ENCODE data around the gene TBCC. TPM values are rescaled to one million over a fixed set of nuclear protein-coding genes. Genes with fewer than 3 reads are reported as not detected.
A peak's percentile ranks its signal among the peaks of the same experiment; 100 is the strongest.
"Not testable (repeated sequence)": the region's sequence is repeated elsewhere in the genome, so short reads cannot be mapped to it uniquely, and the experiment has no call there.

Gene TBCC
- total and polyA plus RNA-seq, 7 experiments from 2014 or later, result 39.6 to 119 (median 73.5) TPM

GRCh38 chr6:42777126-42777822 lies 31.4 kb upstream of the TBCC start:
- ChIA-PET CTCF (no interaction called here), POLR2A (interaction anchor here (0.6 to 27.2 kb wide), 3 partner anchors 7 to 418 kb away, joined by 3 to 1628 read pairs (median 478); partner anchors contain the start of genes BICRAL and TBCC)
- Histone ChIP-seq H3K4me3 (ENCODE audit: low read length) (no peak overlapping the region), H3K9me3 (ENCODE audit: control insufficient read depth in 2 of 3, low read length in 3 of 3) (no peaks in the 10 kb centered on the region), H3K27me3 (ENCODE audit: control insufficient read depth in 2 of 2, insufficient read depth in 2 of 2, low read length in 2 of 2) (no peaks in the 10 kb centered on the region), H3K4me1 (ENCODE audit: control insufficient read depth in 2 of 2, insufficient read depth in 2 of 2, low read length in 2 of 2) (peaks cover 66 to 68% of the 10 kb centered on the region in 2 donors), H3K36me3 (ENCODE audit: control insufficient read depth in 2 of 3, insufficient read depth in 3 of 3, low read length in 3 of 3) (no peaks in the 10 kb centered on the region), H3K27ac (ENCODE audit: low read depth, low read length) (peak overlapping the region; percentile 37)
- no peak for ATAC-seq
- DNase-seq, result no peak
- no peaks in the 10 kb centered on the region for H3K27me3 Mint-ChIP-seq
- H3K4me3 Mint-ChIP-seq, result peak overlapping the region in 7 of 10 donors; percentile 6 to 61 (median 39)
- H3K4me1 Mint-ChIP-seq, result peaks cover 38 to 80% (median 70%) of the 10 kb centered on the region in 7 donors
- peak overlapping the region in 8 of 9 donors; percentile 60 to 100 (median 82) for H3K27ac Mint-ChIP-seq
- H3K9me3 Mint-ChIP-seq, result peaks cover 0 to 4% (median 0%) of the 10 kb centered on the region in 11 donors
- peaks cover 0 to 19% (median 5%) of the 10 kb centered on the region in 5 donors for H3K36me3 Mint-ChIP-seq
- intact Hi-C loops (cut with micrococcal nuclease), result loop anchor here in 1 of 2 donors (5.0 to 10.0 kb wide), 2 partner anchors 210 to 1702 kb away; partner anchors contain the start of genes NFYA and OARD1

DNA sequence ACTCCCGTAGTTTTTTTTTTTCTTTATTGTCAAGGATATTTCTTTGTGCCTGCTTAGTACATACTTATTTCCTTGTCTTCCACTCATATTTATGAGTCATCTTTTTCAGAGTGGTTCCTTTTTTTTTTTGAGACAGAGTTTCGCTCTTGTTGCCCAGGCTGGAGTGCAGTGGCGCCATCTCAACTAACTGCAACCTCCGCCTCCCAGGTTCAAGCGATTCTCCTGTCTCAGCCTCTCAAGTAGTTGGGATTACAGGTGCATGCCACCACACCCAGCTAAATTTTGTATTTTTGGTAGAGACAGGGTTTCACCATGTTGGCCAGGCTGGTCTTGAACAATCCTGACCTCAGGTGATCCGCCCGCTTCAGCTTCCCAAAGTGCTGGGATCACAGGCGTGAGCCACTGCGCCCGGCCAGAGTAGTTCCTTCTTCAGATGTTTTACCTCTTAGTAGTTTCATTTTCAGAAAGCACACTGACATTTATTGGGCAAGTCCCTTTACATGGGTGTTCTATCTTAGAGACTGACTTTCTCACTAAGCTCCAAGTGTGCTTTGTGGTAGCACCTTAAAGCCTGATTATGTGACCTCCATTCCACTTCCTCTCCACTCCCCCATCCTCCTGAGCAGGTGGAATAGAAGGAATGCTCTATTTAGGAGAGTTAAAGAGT lies 29.1 kb upstream of the TBCC start:
- Histone ChIP-seq H3K4me1 (ENCODE audit: control insufficient read depth in 2 of 2, insufficient read depth in 2 of 2, low read length in 2 of 2) (peaks cover 73 to 75% of the 10 kb centered on the region in 2 donors), H3K4me3 (ENCODE audit: low read length) (peak overlapping the region; percentile 29), H3K27ac (ENCODE audit: low read depth, low read length) (peak overlapping the region; percentile 90)
- not testable (repeated sequence) for H3K27me3 Mint-ChIP-seq; H3K9me3 ChIP-seq (ENCODE audit: control insufficient read depth in 2 of 3, low read length in 3 of 3); H3K36me3 ChIP-seq (ENCODE audit: control insufficient read depth in 2 of 3, insufficient read depth in 3 of 3, low read length in 3 of 3); H3K9me3 Mint-ChIP-seq; H3K27me3 ChIP-seq (ENCODE audit: control insufficient read depth in 2 of 2, insufficient read depth in 2 of 2, low read length in 2 of 2)
- peaks cover 50 to 89% (median 77%) of the 10 kb centered on the region in 7 donors for H3K4me1 Mint-ChIP-seq
- ChIA-PET CTCF (interaction anchor here (0.6 to 1.4 kb wide), 2 partner anchors 10 to 50 kb away, joined by 3 to 4 read pairs; no protein-coding TSS in a partner anchor), POLR2A (interaction anchor here (0.6 to 27.2 kb wide), 7 partner anchors 8 to 105 kb away, joined by 3 to 1628 read pairs (median 4); partner anchors contain the start of genes BICRAL, RPL7L1 and TBCC)
- intact Hi-C loops (cut with micrococcal nuclease), result loop anchor here (5.0 to 10.0 kb wide), 4 partner anchors 208 to 1700 kb away; partner anchors contain the start of genes HSP90AB1 (in 1 of the 2), KLHDC3 (in 1 of the 2), MEA1 (in 1 of the 2) and NFYA (in 1 of the 2)
- H3K27ac Mint-ChIP-seq, result peak overlapping the region; percentile 88 to 100 (median 96)
- ATAC-seq (peak; percentile 39), DNase-seq (peak; percentile 29 to 70 (median 57))
- peaks cover under 1 to 22% (median 5%) of the 10 kb centered on the region in 5 donors for H3K36me3 Mint-ChIP-seq
- peak overlapping the region; percentile 56 to 79 (median 74) for H3K4me3 Mint-ChIP-seq

- Mint-ChIP-seq H3K4me1 (peaks cover 52 to 90% (median 77%) of the 10 kb centered on the region in 7 donors), H3K27me3 (no peaks in the 10 kb centered on the region), H3K9me3 (peaks cover 0 to 5% (median 0%) of the 10 kb centered on the region in 11 donors), H3K36me3 (peaks cover 4 to 26% (median 5%) of the 10 kb centered on the region in 5 donors), H3K4me3 (peak overlapping the region; percentile 56 to 79 (median 74)), H3K27ac (peak overlapping the region; percentile 88 to 100 (median 96))
- peak overlapping the region; percentile 29 for H3K4me3 ChIP-seq (ENCODE audit: low read length)
- intact Hi-C loops (cut with micrococcal nuclease), result loop anchor here (5.0 to 10.0 kb wide), 3 partner anchors 238 to 1699 kb away; partner anchors contain the start of genes HSP90AB1 (in 1 of the 2), KLHDC3 (in 1 of the 2), MEA1 (in 1 of the 2) and NFYA (in 1 of the 2)
- ATAC-seq (no peak), DNase-seq (peak in 6 of 9 donors; percentile 25 to 57 (median 48))
- ChIA-PET POLR2A (interaction anchor here (0.6 to 27.2 kb wide), 5 partner anchors 10 to 99 kb away, joined by 3 to 1628 read pairs (median 7); partner anchors contain the start of genes BICRAL and TBCC), CTCF (interaction anchor here (0.6 to 1.4 kb wide), 3 partner anchors 11 to 65 kb away, joined by 3 to 4 read pairs (median 4); no protein-coding TSS in a partner anchor)
- peaks cover 75 to 78% of the 10 kb centered on the region in 2 donors for H3K4me1 ChIP-seq (ENCODE audit: control insufficient read depth in 2 of 2, insufficient read depth in 2 of 2, low read length in 2 of 2)
- peak overlapping the region; percentile 90 for H3K27ac ChIP-seq (ENCODE audit: low read depth, low read length)
- H3K27me3 ChIP-seq (ENCODE audit: control insufficient read depth in 2 of 2, insufficient read depth in 2 of 2, low read length in 2 of 2), result no peaks in the 10 kb centered on the region
- H3K9me3 ChIP-seq (ENCODE audit: control insufficient read depth in 2 of 3, low read length in 3 of 3), result no peaks in the 10 kb centered on the region
- H3K36me3 ChIP-seq (ENCODE audit: control insufficient read depth in 2 of 3, insufficient read depth in 3 of 3, low read length in 3 of 3), result no peaks in the 10 kb centered on the region
These were observed 28.3 kb upstream of the TBCC start for GRCh38 chr6:42774201-42774600.

DNA sequence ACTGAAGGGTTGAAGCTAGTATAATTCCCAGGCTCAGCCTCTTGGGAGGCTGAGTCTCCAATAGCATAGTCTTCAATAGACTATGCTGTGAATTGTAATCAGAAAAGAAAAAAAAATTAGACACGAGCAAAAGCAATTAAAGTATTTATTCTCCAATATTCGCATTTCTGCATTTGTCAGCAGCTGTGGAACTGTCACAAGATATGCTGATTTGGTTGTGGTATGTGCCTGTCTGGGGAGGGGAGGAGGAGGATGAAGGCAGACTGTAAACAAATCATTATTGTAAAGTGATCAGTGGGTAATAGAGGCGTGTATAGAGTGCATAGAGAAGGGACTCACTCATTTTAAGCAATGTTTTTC lies 25.8 kb upstream of the TBCC start:
- Mint-ChIP-seq H3K36me3 (peaks cover 4 to 31% (median 12%) of the 10 kb centered on the region in 5 donors), H3K4me1 (peaks cover 49 to 86% (median 75%) of the 10 kb centered on the region in 7 donors), H3K27ac (peak overlapping the region; percentile 99 to 100 (median 100)), H3K4me3 (peak overlapping the region; percentile 67 to 91 (median 84)), H3K27me3 (no peaks in the 10 kb centered on the region), H3K9me3 (peaks cover 0 to 8% (median 0%) of the 10 kb centered on the region in 11 donors)
- peak overlapping the region; percentile 91 for H3K27ac ChIP-seq (ENCODE audit: low read depth, low read length)
- peaks cover 67 to 72% of the 10 kb centered on the region in 2 donors for H3K4me1 ChIP-seq (ENCODE audit: control insufficient read depth in 2 of 2, insufficient read depth in 2 of 2, low read length in 2 of 2)
- CTCF ChIA-PET, result interaction anchor here (0.7 to 4.9 kb wide), 4 partner anchors 10 to 51 kb away, joined by 3 to 34 read pairs (median 11); partner anchors contain the start of genes BICRAL and TBCC
- peak overlapping the region; percentile 50 for H3K4me3 ChIP-seq (ENCODE audit: low read length)
- POLR2A ChIA-PET, result interaction anchor here (0.5 to 27.2 kb wide), 18 partner anchors 13 to 776 kb away, joined by 3 to 1628 read pairs (median 4); partner anchors contain the start of genes BICRAL, RPL7L1, TBCC and UBR2
- DNase-seq (peak in 1 of 9 donors; percentile 63), ATAC-seq (peak; percentile 35)
- no peaks in the 10 kb centered on the region for H3K9me3 ChIP-seq (ENCODE audit: control insufficient read depth in 2 of 3, low read length in 3 of 3)
- H3K36me3 ChIP-seq (ENCODE audit: control insufficient read depth in 2 of 3, insufficient read depth in 3 of 3, low read length in 3 of 3), result no peaks in the 10 kb centered on the region
- intact Hi-C loops (cut with micrococcal nuclease), result loop anchor here (1.0 to 10.0 kb wide), 10 partner anchors 11 to 1697 kb away; partner anchors contain the start of genes BICRAL (in 2 of the 2), RPL7L1 (in 2 of the 2), TBCC (in 2 of the 2) and CNPY3 (in 1 of the 2)
- no peaks in the 10 kb centered on the region for H3K27me3 ChIP-seq (ENCODE audit: control insufficient read depth in 2 of 2, insufficient read depth in 2 of 2, low read length in 2 of 2)

- ChIA-PET CTCF (interaction anchor here (1.2 to 4.9 kb wide), 3 partner anchors 23 to 48 kb away, joined by 3 to 34 read pairs (median 6); partner anchors contain the start of gene TBCC), POLR2A (interaction anchor here (1.2 to 27.2 kb wide), 7 partner anchors 15 to 109 kb away, joined by 3 to 1628 read pairs (median 4); partner anchors contain the start of genes BICRAL, RPL7L1 and TBCC)
- Mint-ChIP-seq H3K4me3 (peak overlapping the region in 8 of 10 donors; percentile 2 to 91 (median 22)), H3K4me1 (peaks cover 45 to 86% (median 72%) of the 10 kb centered on the region in 7 donors), H3K9me3 (peaks cover 0 to 8% (median 0%) of the 10 kb centered on the region in 11 donors), H3K27ac (peak overlapping the region; percentile 60 to 100 (median 100)), H3K36me3 (peaks cover 13 to 31% (median 25%) of the 10 kb centered on the region in 5 donors), H3K27me3 (no peaks in the 10 kb centered on the region)
- Histone ChIP-seq H3K4me3 (ENCODE audit: low read length) (no peak overlapping the region), H3K9me3 (ENCODE audit: control insufficient read depth in 2 of 3, low read length in 3 of 3) (no peaks in the 10 kb centered on the region), H3K36me3 (ENCODE audit: control insufficient read depth in 2 of 3, insufficient read depth in 3 of 3, low read length in 3 of 3) (no peaks in the 10 kb centered on the region), H3K4me1 (ENCODE audit: control insufficient read depth in 2 of 2, insufficient read depth in 2 of 2, low read length in 2 of 2) (peaks cover 51 to 60% of the 10 kb centered on the region in 2 donors), H3K27me3 (ENCODE audit: control insufficient read depth in 2 of 2, insufficient read depth in 2 of 2, low read length in 2 of 2) (no peaks in the 10 kb centered on the region), H3K27ac (ENCODE audit: low read depth, low read length) (peak overlapping the region; percentile 60)
- intact Hi-C loops (cut with micrococcal nuclease), result loop anchor here (2.0 to 10.0 kb wide), 4 partner anchors 109 to 1695 kb away; partner anchors contain the start of genes HSP90AB1 (in 1 of the 2), KLHDC3 (in 1 of the 2), MEA1 (in 1 of the 2) and NFYA (in 1 of the 2)
- no peak for ATAC-seq
- no peak for DNase-seq
These were observed 23.9 kb upstream of the TBCC start for GRCh38 chr6:42769836-42770235.
